Caco-2 (cell line): Measurements from ENCODE around the gene HCFC2. TPM values are rescaled to one million over a fixed set of nuclear protein-coding genes. Genes with fewer than 3 reads are reported as not detected.

ENCODE experiments used
- BruUV-seq: library from RNA; stranded (reverse); fragments of 400-500 nt; replicated peaks from 2 replicates; lab custom pipeline; 2021; lab: Mats Ljungman, UMichigan
- CTCF ChIA-PET: fragments of 300-600 bp; sonication (Branson Sonifier 250); formaldehyde crosslinking; loops from one replicate; lab custom pipeline; 2022; ENCODE audit warnings: antibody characterized with exemption; lab: Charles Lee
- POLR2A ChIA-PET: fragments of 300-600 bp; sonication (Branson Sonifier 250); formaldehyde crosslinking; loops from one replicate; lab custom pipeline; 2022; ENCODE audit warnings: antibody characterized with exemption; lab: Charles Lee
- DNase-seq, 2 experiments: peaks; one replicate each; pipeline versions ENCODE4 v3.0.0 to v3.0.0-alpha.2; 2020 to 2022
- H3K27me3 ChIP-seq: replicated peaks from 2 replicates; pipeline ENCODE4 v1.6.0; 2011; ENCODE audit warnings: low read length; ENCODE audit not compliant: control insufficient read depth, insufficient read depth
- H3K36me3 ChIP-seq: 2 replicates; pipeline ENCODE4 v1.5.1; 2011; ENCODE audit warnings: low read length; ENCODE audit not compliant: control insufficient read depth, insufficient read depth
- H3K4me1 ChIP-seq: fragments of 250-450 bp; sonication (Bioruptor Pico); 2 replicates; pipeline ENCODE4 v1.5.1; 2020; ENCODE audit warnings: mild to moderate bottlenecking
- H3K4me3 ChIP-seq: 2 replicates; pipeline ENCODE4 v1.5.1; 2011; ENCODE audit warnings: low read depth, mild to moderate bottlenecking, control low read depth, low read length
- H3K9me3 ChIP-seq: fragments of 250-450 bp; sonication (Bioruptor Pico); 2 replicates; pipeline ENCODE4 v1.5.1; 2020; ENCODE audit warnings: mild to moderate bottlenecking, moderate library complexity
- H3K27ac Mint-ChIP-seq: one replicate; pipeline ENCODE4 v1.8.0; 2022; ENCODE audit warnings: mixed read lengths; ENCODE audit not compliant: unreplicated experiment
- H3K27me3 Mint-ChIP-seq: one replicate; pipeline ENCODE4 v1.8.0; 2022; ENCODE audit warnings: mixed read lengths; ENCODE audit not compliant: insufficient read depth, unreplicated experiment
- H3K36me3 Mint-ChIP-seq: one replicate; pipeline ENCODE4 v1.8.0; 2022; ENCODE audit warnings: mild to moderate bottlenecking, mixed read lengths; ENCODE audit not compliant: insufficient read depth, unreplicated experiment
- H3K4me1 Mint-ChIP-seq: one replicate; pipeline ENCODE4 v1.8.0; 2022; ENCODE audit warnings: low read depth, mixed read lengths; ENCODE audit not compliant: unreplicated experiment
- H3K4me3 Mint-ChIP-seq: one replicate; pipeline ENCODE4 v1.8.0; 2022; ENCODE audit warnings: mild to moderate bottlenecking, moderate library complexity, mixed read lengths; ENCODE audit not compliant: unreplicated experiment
- H3K9me3 Mint-ChIP-seq: one replicate; pipeline ENCODE4 v1.8.0; 2022; ENCODE audit warnings: mixed read lengths; ENCODE audit not compliant: unreplicated experiment
- CTCF ChIP-seq, 2 experiments: fragments of 200-600 bp in 1 of 2; IDR thresholded peaks; 1 replicate in 1 of 2; 2 replicates in 1 of 2; pipeline versions ENCODE4 v1.5.1 to v1.8.0; 2011 to 2022; ENCODE audit warnings: antibody characterized with exemption in 1 of 2, control low read depth in 1 of 2, inconsistent platforms in 1 of 2, low read depth in 1 of 2, low read length in 1 of 2, mild to moderate bottlenecking in 1 of 2, moderate library complexity in 1 of 2; ENCODE audit not compliant: insufficient read depth in 1 of 2, severe bottlenecking in 1 of 2, unreplicated experiment in 1 of 2
- intact Hi-C: fragments of 100-400 bp; cut with micrococcal nuclease; formaldehyde crosslinking; loops from one replicate; pipeline ENCODE4 v1.10.0; 2022; ENCODE audit not compliant: unreplicated experiment
- total RNA-seq: library from RNA; stranded (reverse); gene quantifications from 2 replicates; pipeline ENCODE4 v1.2.3, GENCODE V29; 2022

HCFC2 gene
- total RNA-seq, 1 experiment from 2014 or later: 4.9 TPM

GRCh38 chr12:104048162-104048561 is 16.2 kb upstream of the HCFC2 start:
- Histone ChIP-seq H3K27me3 (no peaks in the 10 kb centered on the region), H3K9me3 (no peaks in the 10 kb centered on the region), H3K4me1 (no peaks in the 10 kb centered on the region), H3K4me3 (no peak overlapping the region), H3K36me3 (no peaks in the 10 kb centered on the region)
- peaks cover 10% of the 10 kb centered on the region for H3K27me3 Mint-ChIP-seq
- ChIA-PET CTCF (no interaction called here), POLR2A (no interaction called here)
- no peak for TF ChIP-seq CTCF (IDR thresholded peaks at IDR 0.05; ENCODE audit: insufficient read depth in 1 of 2, low read depth in 1 of 2, low read length in 1 of 2, severe bottlenecking in 1 of 2, unreplicated experiment in 1 of 2)
- H3K36me3 Mint-ChIP-seq: no peaks in the 10 kb centered on the region
- no peaks in the 10 kb centered on the region for H3K4me1 Mint-ChIP-seq
- H3K9me3 Mint-ChIP-seq: no peaks in the 10 kb centered on the region
- DNase-seq: no peak
- H3K4me3 Mint-ChIP-seq: no peak overlapping the region
- BruUV-seq: no TSS peak
- intact Hi-C loops: no loop called here
- H3K27ac Mint-ChIP-seq: no peak overlapping the region

- Mint-ChIP-seq H3K27ac (no peak overlapping the region), H3K4me3 (no peak overlapping the region), H3K27me3 (peaks cover 9% of the 10 kb centered on the region), H3K9me3 (no peaks in the 10 kb centered on the region), H3K36me3 (no peaks in the 10 kb centered on the region), H3K4me1 (no peaks in the 10 kb centered on the region)
- DNase-seq: no peak
- no peaks in the 10 kb centered on the region for H3K36me3 ChIP-seq
- CTCF ChIA-PET: no interaction called here
- TF ChIP-seq CTCF (IDR thresholded peaks at IDR 0.05; ENCODE audit: insufficient read depth in 1 of 2, low read depth in 1 of 2, low read length in 1 of 2, severe bottlenecking in 1 of 2, unreplicated experiment in 1 of 2): no peak
- POLR2A ChIA-PET: no interaction called here
- H3K27me3 ChIP-seq: no peaks in the 10 kb centered on the region
- no TSS peak for BruUV-seq
- no peaks in the 10 kb centered on the region for H3K4me1 ChIP-seq
- H3K4me3 ChIP-seq: no peak overlapping the region
- H3K9me3 ChIP-seq: no peaks in the 10 kb centered on the region
- intact Hi-C loops: no loop called here
These were observed 15.5 kb upstream of the HCFC2 start for GRCh38 chr12:104048811-104049210.

- Mint-ChIP-seq H3K27ac (no peak overlapping the region), H3K4me1 (no peaks in the 10 kb centered on the region), H3K9me3 (no peaks in the 10 kb centered on the region), H3K4me3 (peak overlapping the region; percentile 64), H3K36me3 (no peaks in the 10 kb centered on the region), H3K27me3 (peaks cover 6% of the 10 kb centered on the region)
- ChIA-PET POLR2A (no interaction called here), CTCF (no interaction called here)
- no peak for DNase-seq
- H3K4me1 ChIP-seq: no peaks in the 10 kb centered on the region
- H3K36me3 ChIP-seq: no peaks in the 10 kb centered on the region
- no TSS peak for BruUV-seq
- no peaks in the 10 kb centered on the region for H3K27me3 ChIP-seq
- TF ChIP-seq CTCF (IDR thresholded peaks at IDR 0.05; ENCODE audit: insufficient read depth in 1 of 2, low read depth in 1 of 2, low read length in 1 of 2, severe bottlenecking in 1 of 2, unreplicated experiment in 1 of 2): no peak
- intact Hi-C loops: no loop called here
- H3K4me3 ChIP-seq: peak overlapping the region; percentile 19
- no peaks in the 10 kb centered on the region for H3K9me3 ChIP-seq
These were observed 14.9 kb upstream of the HCFC2 start for GRCh38 chr12:104049278-104049902.
